Vagina (tissue), 2 donors: ENCODE measurements around the gene CAMKMT.

ENCODE experiments used
- CTCF ChIP-seq, 3 experiments: fragments of 450-650 bp in 2 of 3; fragments of 200-600 bp in 1 of 3; sonication (generic) in 1 of 3; IDR thresholded peaks; one replicate each; pipeline ENCODE4 v1.5.1; 2017 to 2019; ENCODE audit warnings: antibody characterized with exemption in 3 of 3, mild to moderate bottlenecking in 2 of 3, moderate library complexity in 2 of 3
- POLR2AphosphoS5 ChIP-seq, 2 donors: sonication (generic); formaldehyde crosslinking; IDR thresholded peaks; one replicate each; pipeline ENCODE4 v1.9.0; 2017; ENCODE audit warnings: antibody characterized with exemption in 2 of 2, mild to moderate bottlenecking in 2 of 2, low read depth in 1 of 2; ENCODE audit not compliant: insufficient read depth in 1 of 2

GRCh38 chr2:44354761-44355160, 7.0 kb upstream of the CAMKMT start:
- TF ChIP-seq POLR2AphosphoS5 (IDR thresholded peaks at IDR 0.05; ENCODE audit: insufficient read depth in 1 of 2, low read depth in 1 of 2): no peak
- no peak for TF ChIP-seq CTCF (IDR thresholded peaks at IDR 0.05)
